HUES48 (cell line): ENCODE measurements around the gene PODXL.
"Not testable (repeated sequence)": the region's sequence is repeated elsewhere in the genome, so short reads cannot be mapped to it uniquely, and the experiment has no call there.

ENCODE experiments used
- H3K27ac ChIP-seq: one replicate; pipeline ENCODE4 v1.7.0; 2013; ENCODE audit warnings: low read depth, low read length, inconsistent platforms
- H3K27me3 ChIP-seq: 2 replicates; pipeline ENCODE4 v1.6.1; 2013; ENCODE audit warnings: mild to moderate bottlenecking, low read length; ENCODE audit not compliant: control insufficient read depth, insufficient read depth
- H3K36me3 ChIP-seq: 2 replicates; pipeline ENCODE4 v1.6.1; 2013; ENCODE audit warnings: low read length; ENCODE audit not compliant: control insufficient read depth, insufficient read depth
- H3K4me1 ChIP-seq: 2 replicates; pipeline ENCODE4 v1.6.1; 2013; ENCODE audit warnings: mild to moderate bottlenecking, low read length; ENCODE audit not compliant: control insufficient read depth, insufficient read depth
- H3K4me3 ChIP-seq: 2 replicates; pipeline ENCODE4 v1.5.1; 2013; ENCODE audit warnings: mild to moderate bottlenecking, low read depth, low read length
- H3K9ac ChIP-seq: 2 replicates; pipeline ENCODE4 v1.6.1; 2013; ENCODE audit warnings: mild to moderate bottlenecking, low read depth, low read length, moderate library complexity
- H3K9me3 ChIP-seq: 2 replicates; pipeline ENCODE4 v1.6.1; 2013; ENCODE audit warnings: low read length; ENCODE audit not compliant: control insufficient read depth, insufficient read depth

PODXL gene

DNA sequence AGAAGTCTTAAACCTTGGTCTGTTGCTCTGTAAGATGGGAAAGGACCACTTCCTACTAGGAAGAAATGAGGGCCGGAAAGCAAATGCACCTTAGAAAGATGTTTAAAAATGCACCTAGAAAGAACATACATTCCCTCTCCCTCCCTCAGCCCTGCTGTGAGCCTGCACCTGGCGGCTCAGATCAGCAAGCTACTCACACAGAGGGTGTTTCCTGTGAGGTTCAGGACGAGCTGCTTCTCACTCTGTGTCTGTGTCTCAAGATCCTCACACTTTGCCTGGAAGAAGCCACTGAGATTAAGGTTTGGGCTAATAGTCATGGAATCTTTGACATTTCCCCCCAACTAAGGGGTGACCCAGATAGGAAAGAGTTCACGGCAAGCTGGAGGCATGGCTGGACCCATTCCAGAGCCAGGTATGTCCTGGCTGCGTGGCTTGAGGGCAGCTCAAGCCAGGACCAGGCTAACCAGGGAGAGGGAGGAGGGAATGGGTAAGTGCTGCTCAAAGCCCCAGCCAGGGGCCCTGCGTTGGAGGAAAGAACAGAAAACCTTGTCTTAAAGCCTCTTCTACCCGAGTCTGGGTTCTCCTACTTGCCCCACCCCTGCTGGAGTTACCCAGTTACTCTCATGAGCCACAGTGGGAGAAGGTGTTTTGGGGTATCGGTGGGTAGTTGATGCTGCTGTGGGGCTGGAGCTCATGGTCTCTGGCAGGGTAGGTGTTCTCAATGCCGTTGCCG lies 47.5 kb downstream of the PODXL start:
- Histone ChIP-seq H3K9ac (no peak overlapping the region), H3K27ac (peak overlapping the region; percentile 54), H3K36me3 (peaks cover 92% of the 10 kb centered on the region), H3K27me3 (no peaks in the 10 kb centered on the region), H3K4me1 (peaks cover 18% of the 10 kb centered on the region), H3K4me3 (no peak overlapping the region), H3K9me3 (no peaks in the 10 kb centered on the region)

DNA sequence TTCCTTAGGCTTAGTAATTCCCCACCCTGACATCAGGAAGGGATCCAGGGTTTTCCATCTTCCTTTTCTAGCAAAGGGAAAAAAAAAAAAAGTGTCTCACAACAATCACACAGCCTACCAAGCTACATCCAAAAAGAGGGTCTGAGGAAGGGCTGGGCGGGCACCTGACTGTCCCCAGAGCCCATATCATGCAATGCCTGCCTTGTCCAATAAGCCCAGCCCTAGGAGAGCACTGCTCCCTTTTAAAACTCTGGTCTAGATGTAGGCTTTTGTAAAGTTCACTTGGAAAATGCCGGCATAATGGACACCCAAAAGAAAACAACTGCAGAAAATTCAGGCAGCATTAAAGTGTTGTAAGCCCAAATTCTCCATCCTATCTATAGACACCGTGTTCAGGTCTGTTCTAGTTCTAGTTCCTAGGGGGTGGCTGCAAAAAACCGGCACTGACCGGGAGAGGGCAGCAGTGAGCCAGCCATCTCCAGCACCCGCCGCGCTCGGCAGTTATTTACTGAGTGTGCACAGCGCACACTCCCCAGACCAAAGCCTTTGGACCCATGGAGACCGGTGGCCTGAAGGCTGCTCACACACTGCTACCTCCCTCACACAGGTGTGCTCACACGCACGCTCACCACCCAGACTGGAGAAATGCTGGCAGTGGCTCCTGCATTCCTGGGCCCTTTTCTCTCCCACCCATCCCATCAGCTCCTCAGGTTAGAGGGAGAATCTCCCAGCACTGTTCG lies 48.7 kb downstream of the PODXL start:
- H3K4me3 ChIP-seq = no peak overlapping the region
- H3K27ac ChIP-seq = peak overlapping the region; percentile 59
- no peak overlapping the region for H3K9ac ChIP-seq
- peaks cover 97% of the 10 kb centered on the region for H3K36me3 ChIP-seq
- H3K9me3 ChIP-seq = no peaks in the 10 kb centered on the region
- H3K4me1 ChIP-seq = peaks cover 8% of the 10 kb centered on the region; the same call in 1 of the 2 replicates
- H3K27me3 ChIP-seq = no peaks in the 10 kb centered on the region

DNA sequence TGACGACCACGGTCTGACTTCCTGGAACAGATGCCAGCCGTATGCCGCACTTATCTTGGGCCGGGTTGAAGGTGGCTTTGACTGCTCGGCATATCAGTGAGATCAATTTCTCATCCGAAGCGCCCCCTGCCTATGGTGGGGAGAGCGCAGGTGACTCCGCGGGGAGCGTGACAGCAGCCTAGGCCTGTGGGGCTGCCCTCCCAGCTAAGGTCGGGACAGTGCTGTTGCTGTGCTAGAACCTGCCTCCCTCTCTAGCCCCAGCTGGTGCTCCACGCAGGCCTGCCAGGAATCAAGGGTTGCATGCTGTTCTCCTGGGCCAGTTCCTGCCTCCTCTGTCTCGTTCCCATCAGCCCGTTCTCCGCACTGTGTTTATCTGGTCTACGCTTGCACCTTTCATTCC lies 49.8 kb downstream of the PODXL start:
- Histone ChIP-seq H3K36me3 (peaks cover 98% of the 10 kb centered on the region), H3K9me3 (no peaks in the 10 kb centered on the region), H3K9ac (no peak overlapping the region), H3K27ac (peak overlapping the region; percentile 59), H3K4me3 (no peak overlapping the region), H3K4me1 (peaks cover 8% of the 10 kb centered on the region; the same call in 1 of the 2 replicates), H3K27me3 (no peaks in the 10 kb centered on the region)

DNA sequence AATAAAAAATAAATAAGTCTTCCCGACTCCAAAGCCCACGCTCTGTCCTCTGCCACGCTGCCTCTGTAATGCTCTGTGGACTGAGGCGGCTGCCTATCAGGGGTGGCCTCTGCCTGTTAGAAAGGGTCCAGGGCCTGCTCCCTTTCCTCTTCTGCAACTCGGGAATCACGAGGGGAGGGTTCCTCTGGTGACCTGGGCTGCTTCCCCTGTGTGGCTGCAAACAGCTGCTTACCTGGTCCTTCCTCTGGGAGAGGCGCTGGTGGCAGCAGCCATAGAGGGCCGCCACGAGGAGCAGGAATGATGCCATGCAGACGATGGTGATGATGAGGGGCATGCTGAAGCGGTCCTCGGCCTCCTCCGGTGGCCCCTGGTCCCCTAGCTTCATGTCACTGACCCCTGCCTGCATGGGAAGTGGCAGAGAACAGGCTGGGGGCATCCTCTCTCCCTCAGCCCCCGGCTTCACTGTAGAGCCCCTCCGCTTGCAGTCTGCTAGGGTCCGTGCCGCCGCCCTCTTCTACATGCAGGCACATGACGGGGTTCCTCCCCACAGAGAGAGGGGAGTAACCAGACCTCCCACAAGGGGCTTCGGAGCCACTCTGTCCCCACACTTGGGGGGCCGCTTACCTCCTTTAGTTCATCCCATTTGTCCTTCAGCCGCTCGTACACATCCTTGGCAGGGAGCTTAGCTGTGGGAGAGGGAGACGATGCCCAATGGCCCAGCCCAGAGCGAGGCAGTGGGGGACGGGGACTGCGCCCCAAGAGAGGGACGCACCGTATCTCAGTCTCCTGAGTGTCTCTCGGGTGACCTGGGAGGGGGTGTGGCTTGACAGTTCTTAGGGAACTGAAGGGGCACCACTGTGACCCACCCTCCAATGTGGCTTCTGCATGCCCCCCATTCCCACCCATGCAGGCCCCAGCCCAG lies 50.5 kb downstream of the PODXL start:
- H3K9ac ChIP-seq = no peak overlapping the region

DNA sequence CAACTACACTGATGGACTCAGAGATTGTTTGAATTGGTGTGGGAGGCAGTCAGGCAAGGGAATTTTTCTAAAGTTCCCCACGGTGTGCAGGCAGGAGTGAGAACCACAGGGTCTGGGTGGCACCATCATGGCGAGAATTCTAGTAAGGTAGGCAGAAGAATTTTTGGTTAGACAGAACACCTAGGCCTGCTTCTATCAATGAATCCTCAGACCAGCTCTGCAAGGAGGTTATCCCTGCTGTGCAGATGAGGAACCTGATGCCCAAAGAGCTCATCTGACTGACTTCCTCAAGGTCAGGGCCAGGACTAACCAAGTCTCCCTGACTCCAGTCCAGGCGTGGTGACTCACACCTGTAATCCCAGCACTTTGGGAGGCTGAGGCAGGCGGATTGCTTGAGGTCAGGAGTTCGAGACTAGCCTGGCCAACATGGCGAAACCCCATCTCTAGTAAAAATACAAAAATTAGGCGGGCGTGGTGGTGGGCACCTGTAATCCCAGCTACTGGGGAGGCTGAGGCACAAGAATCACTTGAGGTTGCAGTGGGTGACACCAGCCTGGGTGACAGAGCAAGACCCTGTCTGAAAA lies 51.3 kb downstream of the PODXL start:
- H3K4me1 ChIP-seq, H3K9ac ChIP-seq, H3K4me3 ChIP-seq, H3K9me3 ChIP-seq, H3K27me3 ChIP-seq: not testable (repeated sequence)
- H3K27ac ChIP-seq = peak overlapping the region; percentile 3
- H3K36me3 ChIP-seq = peaks cover 100% of the 10 kb centered on the region

More for the DNA sequence above, 50.5 kb downstream of the PODXL start:
- Histone ChIP-seq H3K9me3 (no peaks in the 10 kb centered on the region), H3K4me3 (no peak overlapping the region), H3K36me3 (peaks cover 98% of the 10 kb centered on the region), H3K4me1 (peaks cover 8% of the 10 kb centered on the region; the same call in 1 of the 2 replicates), H3K27ac (no peak overlapping the region), H3K27me3 (no peaks in the 10 kb centered on the region)

DNA sequence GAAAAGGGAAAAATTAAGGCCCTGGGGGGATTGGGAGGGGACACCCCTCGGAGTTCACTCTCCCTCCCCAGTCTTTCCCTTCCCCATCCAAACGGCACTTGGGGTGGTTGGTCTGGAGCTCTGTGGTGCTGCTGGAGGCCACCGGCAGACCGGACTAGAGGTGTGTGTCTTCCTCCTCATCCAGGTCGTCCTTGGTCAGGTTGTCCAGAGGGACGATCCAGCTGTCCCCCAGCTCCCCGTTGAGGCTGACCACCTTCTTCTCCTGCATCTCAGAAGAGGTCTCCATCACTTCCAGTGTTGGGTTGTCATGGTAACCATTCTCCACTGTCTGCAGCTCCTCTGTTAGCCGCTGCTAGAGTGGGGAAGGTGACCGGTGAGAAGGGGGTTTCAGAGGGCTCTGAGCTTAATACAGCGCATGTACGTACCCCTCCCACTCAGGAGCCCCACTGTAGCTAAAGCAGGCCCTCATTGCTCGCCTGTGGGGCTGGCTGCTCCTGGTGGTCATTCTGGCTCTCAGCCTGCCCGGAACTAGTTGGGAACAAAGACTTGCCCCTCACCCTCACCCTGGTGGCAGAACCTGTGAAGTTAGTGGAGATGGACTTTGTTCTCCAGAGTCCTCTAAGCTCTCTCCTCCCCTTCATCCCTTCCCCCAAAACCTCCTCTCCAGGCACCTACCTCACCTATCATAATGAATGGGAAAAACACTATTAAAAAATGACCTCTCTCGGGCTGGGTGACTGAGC lies 52.1 kb downstream of the PODXL start:
- Histone ChIP-seq H3K27me3 (no peaks in the 10 kb centered on the region), H3K4me3 (no peak overlapping the region), H3K9me3 (no peaks in the 10 kb centered on the region), H3K9ac (no peak overlapping the region), H3K36me3 (peaks cover 99% of the 10 kb centered on the region), H3K4me1 (no peaks in the 10 kb centered on the region), H3K27ac (peak overlapping the region; percentile 3)

DNA sequence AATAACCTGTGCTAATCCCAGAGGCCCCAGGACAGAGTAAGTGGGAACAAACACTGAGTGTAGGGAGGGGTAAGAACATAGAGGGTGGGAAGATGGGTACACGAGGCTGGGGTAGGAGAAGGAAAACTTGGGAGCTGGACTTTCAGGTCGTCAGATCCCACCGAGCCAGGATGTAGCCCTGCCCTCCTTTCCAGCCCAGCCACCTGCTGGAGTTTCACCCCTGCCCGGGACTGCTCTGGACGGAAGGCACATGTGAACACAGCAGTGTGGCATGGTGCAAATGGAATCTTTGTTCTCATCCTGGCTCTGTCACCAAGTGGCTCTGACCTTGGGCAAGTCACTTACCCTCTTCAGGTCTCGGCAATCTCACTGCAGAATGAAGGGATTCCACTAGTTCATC lies 52.8 kb downstream of the PODXL start:
- Histone ChIP-seq H3K9ac (no peak overlapping the region), H3K4me3 (no peak overlapping the region), H3K27me3 (no peaks in the 10 kb centered on the region), H3K36me3 (peaks cover 99% of the 10 kb centered on the region), H3K9me3 (no peaks in the 10 kb centered on the region), H3K27ac (no peak overlapping the region), H3K4me1 (no peaks in the 10 kb centered on the region)

DNA sequence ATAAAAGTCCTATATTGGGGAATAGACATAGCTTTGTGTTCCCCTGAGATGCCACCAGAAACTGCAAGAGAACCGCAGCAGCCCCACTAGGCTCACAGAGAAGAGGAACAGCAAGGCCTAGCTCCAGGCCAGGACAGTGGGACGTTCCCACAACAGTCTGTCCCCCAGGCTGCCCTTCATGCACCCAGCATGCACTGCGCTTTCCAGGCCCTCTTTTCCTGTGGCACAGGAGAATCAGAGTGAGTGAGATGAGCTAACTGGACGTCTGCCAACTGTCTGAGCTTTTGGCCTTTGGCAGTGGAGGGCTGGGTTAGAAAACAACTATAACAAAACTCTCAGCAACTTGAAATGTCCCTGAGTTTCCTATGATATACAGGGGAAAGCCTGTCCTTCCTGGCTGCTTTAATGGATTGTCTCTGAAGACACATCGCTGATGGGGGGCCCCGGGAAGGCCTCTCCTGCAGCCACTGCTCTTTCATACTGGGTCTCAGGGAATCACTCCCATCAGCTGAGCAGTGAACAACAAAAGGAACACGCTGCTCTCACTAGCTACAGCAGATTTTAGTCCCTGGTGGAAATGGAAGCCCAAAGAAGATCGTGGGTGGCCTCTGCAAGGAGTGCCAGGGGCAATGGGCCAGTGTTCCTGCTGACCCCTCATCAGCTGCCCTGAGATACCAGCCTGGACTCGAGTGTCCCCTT lies 53.5 kb downstream of the PODXL start:
- H3K9ac ChIP-seq = no peak overlapping the region
- H3K4me3 ChIP-seq = no peak overlapping the region
- H3K27me3 ChIP-seq = no peaks in the 10 kb centered on the region
- peaks cover 99% of the 10 kb centered on the region for H3K36me3 ChIP-seq
- H3K9me3 ChIP-seq = no peaks in the 10 kb centered on the region
- H3K4me1 ChIP-seq = no peaks in the 10 kb centered on the region
- H3K27ac ChIP-seq = no peak overlapping the region

DNA sequence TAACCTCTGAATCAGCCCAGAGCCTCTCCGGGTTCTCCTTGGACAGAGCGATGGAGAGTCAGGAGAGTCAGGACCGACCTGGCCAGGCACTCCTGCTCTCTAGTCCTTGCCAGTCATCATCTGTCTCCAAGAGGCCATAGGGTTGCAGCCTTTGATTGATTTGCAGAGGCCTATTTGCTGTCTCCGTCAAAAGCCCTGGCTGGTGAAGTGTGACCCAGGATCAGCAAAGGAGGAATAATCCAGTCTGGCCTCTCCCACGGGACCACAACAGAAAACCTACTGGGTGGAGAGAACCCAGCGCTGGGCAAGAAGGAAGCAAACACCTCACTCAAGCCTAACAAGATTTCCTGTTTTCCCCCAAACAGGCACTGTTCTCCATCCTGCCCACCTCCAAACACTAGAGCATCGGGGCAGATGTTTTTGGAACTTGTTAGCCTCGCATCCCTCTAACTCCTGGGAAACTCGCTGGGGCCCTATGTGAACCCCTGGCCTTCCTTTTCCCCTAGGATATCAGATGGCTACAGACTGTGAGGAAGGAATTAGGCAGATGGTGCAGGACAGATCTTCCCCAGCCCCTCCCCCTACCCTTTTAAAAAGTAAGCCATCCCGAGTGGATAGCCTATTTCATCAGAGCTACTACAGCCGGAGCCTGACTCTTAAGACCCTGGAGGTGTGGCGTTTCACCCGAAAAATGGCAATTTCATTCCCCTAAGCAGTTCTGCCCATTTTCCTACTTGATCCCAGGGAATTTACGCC lies 54.3 kb downstream of the PODXL start:
- no peak overlapping the region for H3K9ac ChIP-seq
- H3K4me3 ChIP-seq = no peak overlapping the region
- H3K4me1 ChIP-seq = no peaks in the 10 kb centered on the region
- H3K36me3 ChIP-seq = peaks cover 98% of the 10 kb centered on the region
- H3K27ac ChIP-seq = peak overlapping the region; percentile 23
- no peaks in the 10 kb centered on the region for H3K9me3 ChIP-seq
- no peaks in the 10 kb centered on the region for H3K27me3 ChIP-seq
